Fibroblast of the aortic adventitia (primary cell): ENCODE measurements around the gene PLA2G3. TPM values are rescaled to one million over a fixed set of nuclear protein-coding genes. Genes with fewer than 3 reads are reported as not detected.

Experiments
- DNase-seq: peaks from one replicate; pipeline ENCODE4 v3.0.0-alpha.2; 2010; ENCODE audit warnings: low read depth
- H3K4me3 ChIP-seq: 2 replicates; pipeline ENCODE4 v1.5.1; 2011; ENCODE audit warnings: low read depth, mild to moderate bottlenecking, control low read depth, low read length, moderate library complexity
- CTCF ChIP-seq: IDR thresholded peaks from 2 replicates; pipeline ENCODE4 v1.5.1; 2011; ENCODE audit warnings: mild to moderate bottlenecking, low read length, control low read depth, inconsistent platforms; ENCODE audit not compliant: insufficient read depth
- total RNA-seq: library from RNA; depleted of rRNA; stranded (reverse); fragments of >200 nt; gene quantifications from 2 replicates; pipeline ENCODE4 v1.2.3, GENCODE V29; 2012; ENCODE audit warnings: low replicate concordance

The PLA2G3 gene
- total RNA-seq, 1 donor, result 0.09 TPM

GRCh38 chr22:31134688-31135087 lies 5.6 kb downstream of the PLA2G3 start:
- no peak for TF ChIP-seq CTCF
- H3K4me3 ChIP-seq, result no peak overlapping the region
- DNase-seq, result no peak

- no peak for TF ChIP-seq CTCF
- DNase-seq, result no peak
- no peak overlapping the region for H3K4me3 ChIP-seq
These were observed 6.4 kb downstream of the PLA2G3 start for GRCh38 chr22:31133911-31134310.

GRCh38 chr22:31130873-31131272 lies 9.4 kb downstream of the PLA2G3 start:
- no peak overlapping the region for H3K4me3 ChIP-seq
- DNase-seq, result no peak
- no peak for TF ChIP-seq CTCF

GRCh38 chr22:31128156-31128555 lies 12.2 kb downstream of the PLA2G3 start:
- TF ChIP-seq CTCF, result no peak
- DNase-seq, result no peak
- no peak overlapping the region for H3K4me3 ChIP-seq

- no peak for DNase-seq
- no peak for TF ChIP-seq CTCF
- no peak overlapping the region for H3K4me3 ChIP-seq
These were observed 13.0 kb downstream of the PLA2G3 start for GRCh38 chr22:31127181-31127772.

GRCh38 chr22:31126869-31127175 lies 13.5 kb downstream of the PLA2G3 start:
- no peak overlapping the region for H3K4me3 ChIP-seq
- DNase-seq, result no peak
- no peak for TF ChIP-seq CTCF
